HepG2 (cell line): ENCODE data around the gene GRK4. TPM values are rescaled to one million over a fixed set of nuclear protein-coding genes. Genes with fewer than 3 reads are reported as not detected.

Experiments used
- ATF5 ChIP-seq: sonication (generic); formaldehyde crosslinking; IDR thresholded peaks from 2 replicates; pipeline ENCODE4 v1.4.0; 2020; ENCODE audit warnings: mild to moderate bottlenecking, low read depth, missing genetic modification reagents
- CBX2 ChIP-seq, 2 experiments: fragments of 200-600 bp in 1 of 2; sonication (generic); formaldehyde crosslinking in 1 of 2; IDR thresholded peaks; 2 replicates each; pipeline versions ENCODE4 v1.7.0 to v1.8.1; 2018 to 2022; ENCODE audit warnings: low read depth in 2 of 2, low read length in 1 of 2, mild to moderate bottlenecking in 1 of 2, missing genetic modification reagents in 1 of 2
- FOXK1 ChIP-seq: sonication (generic); formaldehyde crosslinking; IDR thresholded peaks from 2 replicates; pipeline ENCODE4 v1.4.0; 2020; ENCODE audit warnings: low read depth, missing genetic modification reagents, borderline replicate concordance
- HCFC1 ChIP-seq: fragments of 150-350 bp; IDR thresholded peaks from 2 replicates; pipeline ENCODE4 v1.6.1; 2014; ENCODE audit warnings: low read depth, low read length
- SAP130 ChIP-seq: IDR thresholded peaks from 2 replicates; pipeline ENCODE4 v1.6.1; 2016; ENCODE audit warnings: low read depth
- TEAD3 ChIP-seq: optimal IDR thresholded peaks from 2 replicates; pipeline ENCODE3; 2016; ENCODE audit warnings: borderline replicate concordance
- THAP11 ChIP-seq: IDR thresholded peaks from 2 replicates; pipeline ENCODE4 v1.6.1; 2016; ENCODE audit warnings: missing biosample characterization, missing genetic modification reagents
- ZNF12 ChIP-seq: sonication (generic); formaldehyde crosslinking; IDR thresholded peaks from 2 replicates; pipeline ENCODE4 v1.5.0; 2020; ENCODE audit warnings: missing genetic modification reagents
- ZNF205 ChIP-seq: IDR thresholded peaks from 2 replicates; pipeline ENCODE4 v1.6.1; 2018; ENCODE audit warnings: missing biosample characterization, missing genetic modification reagents
- ZNF550 ChIP-seq: sonication (generic); formaldehyde crosslinking; IDR thresholded peaks from 2 replicates; pipeline ENCODE4 v1.4.0; 2020; ENCODE audit warnings: mild to moderate bottlenecking, missing genetic modification reagents, borderline replicate concordance
- ZZZ3 ChIP-seq: sonication (generic); formaldehyde crosslinking; IDR thresholded peaks from 2 replicates; pipeline ENCODE4 v1.4.0; 2020; ENCODE audit warnings: missing genetic modification reagents, mild to moderate bottlenecking, borderline replicate concordance
- polyA plus RNA-seq, 8 experiments: library from polyadenylated mRNA; depleted of rRNA in 3 of 8; stranded (reverse) in 7 of 8; unstranded in 1 of 8; fragments of >200 nt; fragmentation: Illumina TruSeq in 4 of 8; extraction: Trizol in 4 of 8; gene quantifications; 2 replicates each; pipeline versions ENCODE4 v1.2.1 to v1.2.3, GENCODE V29; 2011 to 2016; ENCODE audit warnings: low read depth in 4 of 8, missing spikeins in 1 of 8, mixed read lengths in 1 of 8; ENCODE audit not compliant: insufficient read depth in 1 of 8
- total RNA-seq, 5 experiments: library from RNA; depleted of rRNA; stranded (reverse); fragments of >200 nt; fragmentation: Illumina TruSeq; extraction: Trizol; gene quantifications; 2 replicates each; pipeline ENCODE4 v1.2.3, GENCODE V29; 2016; ENCODE audit warnings: low read depth in 1 of 5
- TF ChIP-seq, protein P1 (sequence below): sonication (generic); formaldehyde crosslinking; IDR thresholded peaks from 2 replicates; pipeline ENCODE4 v1.5.1; 2020; ENCODE audit warnings: mild to moderate bottlenecking, missing genetic modification reagents, moderate library complexity
- TF ChIP-seq, protein P2 (sequence below): IDR thresholded peaks from 2 replicates; pipeline ENCODE4 v1.4.0; 2020; ENCODE audit warnings: mild to moderate bottlenecking, missing genetic modification reagents

GRK4 gene
- total and polyA plus RNA-seq, 2 of the 13 experiments (the other 11 are each of a cell fraction or from before 2014, with no cell fraction given) = 1.8 to 2.0 TPM

DNA sequence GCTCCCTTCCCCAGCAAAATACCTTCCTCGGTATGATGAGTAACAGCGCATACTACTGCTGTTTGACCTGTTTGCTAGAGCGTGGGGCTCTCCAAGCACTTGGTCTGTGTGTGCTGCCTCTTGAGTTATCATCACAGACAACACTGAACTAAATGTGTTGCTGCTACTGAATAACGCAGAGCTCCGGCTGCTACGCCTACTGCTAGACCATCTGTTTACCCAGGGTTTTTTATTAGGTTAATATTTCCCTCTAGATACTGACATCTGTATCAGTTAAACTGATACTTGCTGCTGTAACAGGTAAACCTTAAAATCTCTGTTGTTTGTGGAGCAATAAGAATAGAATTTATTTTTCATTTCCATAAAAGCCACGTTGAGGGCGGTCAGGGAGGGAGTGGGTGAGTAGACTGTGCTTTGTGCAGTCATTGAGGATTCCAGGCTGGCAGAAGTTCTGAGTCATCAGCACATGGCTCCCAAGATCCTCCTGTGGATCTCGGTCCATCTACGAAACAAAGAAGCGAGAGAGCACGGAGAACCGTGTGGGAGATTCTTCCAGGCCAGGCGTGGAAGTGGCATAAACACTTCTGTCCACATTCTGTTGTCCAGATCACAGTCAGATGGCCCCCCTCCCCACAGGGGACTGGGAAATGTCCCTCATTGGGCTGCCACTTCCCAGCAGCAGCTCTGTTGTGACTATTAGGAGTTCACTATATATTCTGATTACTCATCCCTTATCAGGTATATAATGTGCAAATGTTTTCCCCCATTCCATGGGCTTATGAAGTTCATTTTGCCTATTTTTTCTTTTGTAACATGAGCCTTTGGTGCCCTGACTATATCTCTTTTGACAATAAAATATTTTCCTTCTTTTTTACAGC, 14.1 kb downstream of the GRK4 start (continued):
- TF ChIP-seq, protein P1, sequence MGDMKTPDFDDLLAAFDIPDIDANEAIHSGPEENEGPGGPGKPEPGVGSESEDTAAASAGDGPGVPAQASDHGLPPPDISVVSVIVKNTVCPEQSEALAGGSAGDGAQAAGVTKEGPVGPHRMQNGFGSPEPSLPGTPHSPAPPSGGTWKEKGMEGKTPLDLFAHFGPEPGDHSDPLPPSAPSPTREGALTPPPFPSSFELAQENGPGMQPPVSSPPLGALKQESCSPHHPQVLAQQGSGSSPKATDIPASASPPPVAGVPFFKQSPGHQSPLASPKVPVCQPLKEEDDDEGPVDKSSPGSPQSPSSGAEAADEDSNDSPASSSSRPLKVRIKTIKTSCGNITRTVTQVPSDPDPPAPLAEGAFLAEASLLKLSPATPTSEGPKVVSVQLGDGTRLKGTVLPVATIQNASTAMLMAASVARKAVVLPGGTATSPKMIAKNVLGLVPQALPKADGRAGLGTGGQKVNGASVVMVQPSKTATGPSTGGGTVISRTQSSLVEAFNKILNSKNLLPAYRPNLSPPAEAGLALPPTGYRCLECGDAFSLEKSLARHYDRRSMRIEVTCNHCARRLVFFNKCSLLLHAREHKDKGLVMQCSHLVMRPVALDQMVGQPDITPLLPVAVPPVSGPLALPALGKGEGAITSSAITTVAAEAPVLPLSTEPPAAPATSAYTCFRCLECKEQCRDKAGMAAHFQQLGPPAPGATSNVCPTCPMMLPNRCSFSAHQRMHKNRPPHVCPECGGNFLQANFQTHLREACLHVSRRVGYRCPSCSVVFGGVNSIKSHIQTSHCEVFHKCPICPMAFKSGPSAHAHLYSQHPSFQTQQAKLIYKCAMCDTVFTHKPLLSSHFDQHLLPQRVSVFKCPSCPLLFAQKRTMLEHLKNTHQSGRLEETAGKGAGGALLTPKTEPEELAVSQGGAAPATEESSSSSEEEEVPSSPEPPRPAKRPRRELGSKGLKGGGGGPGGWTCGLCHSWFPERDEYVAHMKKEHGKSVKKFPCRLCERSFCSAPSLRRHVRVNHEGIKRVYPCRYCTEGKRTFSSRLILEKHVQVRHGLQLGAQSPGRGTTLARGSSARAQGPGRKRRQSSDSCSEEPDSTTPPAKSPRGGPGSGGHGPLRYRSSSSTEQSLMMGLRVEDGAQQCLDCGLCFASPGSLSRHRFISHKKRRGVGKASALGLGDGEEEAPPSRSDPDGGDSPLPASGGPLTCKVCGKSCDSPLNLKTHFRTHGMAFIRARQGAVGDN (CRISPR knock-in tag) = peak; percentile 20; the same call in 1 of the 2 replicates
- no peak for TF ChIP-seq ZNF550 (CRISPR knock-in tag)
- TF ChIP-seq HCFC1 = no peak
- TF ChIP-seq SAP130 = peak; percentile 61
- TF ChIP-seq ZNF205 = no peak
- peak; percentile 19; the same call in 1 of the 2 replicates for TF ChIP-seq FOXK1 (CRISPR knock-in tag)
- TF ChIP-seq ZZZ3 = no peak
- peak; percentile 71 for TF ChIP-seq TEAD3 (CRISPR knock-in tag)
- TF ChIP-seq, protein P2, sequence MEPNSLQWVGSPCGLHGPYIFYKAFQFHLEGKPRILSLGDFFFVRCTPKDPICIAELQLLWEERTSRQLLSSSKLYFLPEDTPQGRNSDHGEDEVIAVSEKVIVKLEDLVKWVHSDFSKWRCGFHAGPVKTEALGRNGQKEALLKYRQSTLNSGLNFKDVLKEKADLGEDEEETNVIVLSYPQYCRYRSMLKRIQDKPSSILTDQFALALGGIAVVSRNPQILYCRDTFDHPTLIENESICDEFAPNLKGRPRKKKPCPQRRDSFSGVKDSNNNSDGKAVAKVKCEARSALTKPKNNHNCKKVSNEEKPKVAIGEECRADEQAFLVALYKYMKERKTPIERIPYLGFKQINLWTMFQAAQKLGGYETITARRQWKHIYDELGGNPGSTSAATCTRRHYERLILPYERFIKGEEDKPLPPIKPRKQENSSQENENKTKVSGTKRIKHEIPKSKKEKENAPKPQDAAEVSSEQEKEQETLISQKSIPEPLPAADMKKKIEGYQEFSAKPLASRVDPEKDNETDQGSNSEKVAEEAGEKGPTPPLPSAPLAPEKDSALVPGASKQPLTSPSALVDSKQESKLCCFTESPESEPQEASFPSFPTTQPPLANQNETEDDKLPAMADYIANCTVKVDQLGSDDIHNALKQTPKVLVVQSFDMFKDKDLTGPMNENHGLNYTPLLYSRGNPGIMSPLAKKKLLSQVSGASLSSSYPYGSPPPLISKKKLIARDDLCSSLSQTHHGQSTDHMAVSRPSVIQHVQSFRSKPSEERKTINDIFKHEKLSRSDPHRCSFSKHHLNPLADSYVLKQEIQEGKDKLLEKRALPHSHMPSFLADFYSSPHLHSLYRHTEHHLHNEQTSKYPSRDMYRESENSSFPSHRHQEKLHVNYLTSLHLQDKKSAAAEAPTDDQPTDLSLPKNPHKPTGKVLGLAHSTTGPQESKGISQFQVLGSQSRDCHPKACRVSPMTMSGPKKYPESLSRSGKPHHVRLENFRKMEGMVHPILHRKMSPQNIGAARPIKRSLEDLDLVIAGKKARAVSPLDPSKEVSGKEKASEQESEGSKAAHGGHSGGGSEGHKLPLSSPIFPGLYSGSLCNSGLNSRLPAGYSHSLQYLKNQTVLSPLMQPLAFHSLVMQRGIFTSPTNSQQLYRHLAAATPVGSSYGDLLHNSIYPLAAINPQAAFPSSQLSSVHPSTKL = peak; percentile 28; the same call in 1 of the 2 replicates
- peak; percentile 25; the same call in 1 of the 2 replicates for TF ChIP-seq THAP11 (CRISPR knock-in tag)
- no peak for TF ChIP-seq ATF5 (CRISPR knock-in tag)
- no peak for TF ChIP-seq CBX2 (IDR thresholded peaks at IDR 0.05; ENCODE audit: low read depth, low read length)
- no peak for TF ChIP-seq CBX2 (CRISPR knock-in tag; IDR thresholded peaks at IDR 0.05; ENCODE audit: low read depth)
- peak; percentile 54; the same call in 1 of the 2 replicates for TF ChIP-seq ZNF12 (CRISPR knock-in tag)
